Tibial nerve (tissue), 3 donors: Measurements from ENCODE around the gene PHF19.

Experiments
- CTCF ChIP-seq, 5 experiments: fragments of 200-600 bp in 3 of 5; fragments of 450-650 bp in 2 of 5; sonication (generic) in 3 of 5; IDR thresholded peaks; one replicate each; pipeline ENCODE4 v1.5.1; 2016 to 2019; ENCODE audit warnings: antibody characterized with exemption in 5 of 5, mild to moderate bottlenecking in 3 of 5, moderate library complexity in 2 of 5
- POLR2A ChIP-seq, 2 donors: fragments of 450-650 bp; IDR thresholded peaks; one replicate each; pipeline ENCODE4 v1.6.1; 2017; ENCODE audit warnings: antibody characterized with exemption in 2 of 2, mild to moderate bottlenecking in 2 of 2, moderate library complexity in 2 of 2

- TF ChIP-seq POLR2A (IDR thresholded peaks at IDR 0.05): no peak
- no peak for TF ChIP-seq CTCF (IDR thresholded peaks at IDR 0.05)
Observed at GRCh38 chr9:120845255-120845654, 31.7 kb downstream of the PHF19 start.
